Measurements from ENCODE around the gene DDX1.
"Not testable (repeated sequence)": the region's sequence is repeated elsewhere in the genome, so short reads cannot be mapped to it uniquely, and the experiment has no call there.

DDX1 gene

DNA sequence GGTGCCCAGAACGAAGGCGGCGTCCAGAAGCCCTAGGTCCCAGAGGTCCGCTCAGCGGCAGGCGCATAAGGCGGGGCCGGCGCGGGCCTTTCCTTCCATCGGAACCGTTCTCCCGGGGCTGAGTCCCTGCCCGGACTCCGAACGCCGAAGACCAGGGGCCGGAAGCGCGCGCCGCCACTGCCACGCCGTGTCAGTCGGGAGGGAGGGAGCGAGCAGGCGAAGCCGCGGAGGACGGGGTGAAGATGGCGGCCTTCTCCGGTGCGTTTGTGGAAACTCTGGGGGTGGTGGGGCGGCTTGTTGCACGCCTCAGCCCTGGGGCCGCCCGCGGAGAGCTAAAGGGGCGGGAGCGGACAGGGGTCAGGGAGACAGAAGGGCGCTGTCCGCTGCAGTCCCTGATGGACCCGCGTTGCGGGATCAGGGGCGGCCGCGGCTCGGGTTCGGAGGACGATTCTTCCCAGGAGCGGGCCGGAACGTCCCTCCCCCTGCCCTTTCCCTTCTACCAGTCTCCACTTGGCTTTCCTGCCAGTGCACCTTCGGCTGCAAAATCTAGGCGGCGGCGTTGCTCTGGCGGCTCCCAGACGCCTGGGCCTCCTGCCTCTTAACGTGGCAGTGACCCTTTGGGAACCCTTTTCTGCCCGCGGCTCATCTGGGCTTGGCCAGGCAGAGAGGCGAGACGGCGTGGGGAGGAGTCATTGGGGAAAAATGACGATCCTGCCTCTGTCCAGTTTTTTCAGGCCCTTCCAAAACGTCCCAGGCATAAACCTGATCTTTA lies at the start of gene DDX1:
Gene DDX1, plus strand, starts transcription at position 177 of the 772 bp plus-strand sequence. Its CDS starts 66 bp downstream, at position 243.
- peak; percentile 77 to 81 for DNase-seq (ENCODE audit: low read depth in 2 of 2)

DNA sequence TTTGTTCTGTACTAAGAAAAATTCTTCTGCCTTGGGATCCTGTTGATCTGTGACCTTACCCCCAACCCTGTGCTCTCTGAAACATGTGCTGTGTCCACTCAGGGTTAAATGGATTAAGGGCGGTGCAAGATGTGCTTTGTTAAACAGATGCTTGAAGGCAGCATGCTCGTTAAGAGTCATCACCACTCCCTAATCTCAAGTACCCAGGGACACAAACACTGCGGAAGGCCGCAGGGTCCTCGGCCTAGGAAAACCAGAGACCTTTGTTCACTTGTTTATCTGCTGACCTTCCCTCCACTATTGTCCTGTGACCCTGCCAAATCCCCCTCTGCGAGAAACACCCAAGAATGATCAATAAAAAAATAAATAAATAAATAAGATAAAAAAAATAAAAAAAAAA lies 49.4 kb upstream of the DDX1 start:
- not testable (repeated sequence) for DNase-seq (ENCODE audit: low read depth in 2 of 2)

DNA sequence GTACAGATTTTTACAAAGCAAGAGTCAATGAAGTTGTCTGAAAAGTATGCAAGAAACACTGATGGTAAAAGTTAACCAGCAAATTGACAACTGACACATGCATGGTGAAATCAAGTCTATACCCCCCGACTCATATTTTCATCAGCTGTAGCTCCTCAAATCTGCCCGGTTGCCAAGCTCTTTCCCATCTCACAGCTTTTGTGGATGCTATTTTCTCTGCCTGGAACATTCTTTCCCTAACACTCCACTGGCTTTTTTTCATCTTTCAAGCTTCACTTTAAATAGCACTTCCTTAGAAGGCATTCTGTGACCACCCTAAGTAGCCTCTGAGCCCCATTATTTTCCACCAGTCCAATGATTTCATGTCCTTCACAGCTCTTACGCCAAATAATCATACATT lies 48.6 kb upstream of the DDX1 start:
- no peak for DNase-seq (ENCODE audit: low read depth in 2 of 2)

DNA sequence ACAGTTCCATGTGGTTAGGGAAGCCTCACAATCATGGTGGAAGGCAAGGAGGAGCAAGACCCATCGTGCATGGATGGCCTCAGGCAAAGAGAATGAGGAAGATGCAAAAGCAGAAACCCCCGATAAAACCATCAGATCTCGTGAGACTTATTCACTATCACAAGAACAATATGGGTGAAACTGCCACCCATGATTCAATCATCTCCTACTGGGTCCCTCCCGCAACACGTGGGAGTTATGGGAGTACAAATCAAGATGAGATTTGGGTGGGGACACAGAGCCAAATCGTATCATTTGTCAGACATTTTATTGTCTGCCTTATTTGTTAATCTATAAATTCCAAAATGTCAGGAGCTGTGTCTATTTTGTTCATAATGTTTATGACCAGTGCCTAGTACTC lies 48.1 kb upstream of the DDX1 start:
- no peak for DNase-seq (ENCODE audit: low read depth in 2 of 2)

- no peak for DNase-seq (ENCODE audit: low read depth in 2 of 2)
Observed at GRCh38 chr2:15544227-15544626, 47.4 kb upstream of the DDX1 start.

DNA sequence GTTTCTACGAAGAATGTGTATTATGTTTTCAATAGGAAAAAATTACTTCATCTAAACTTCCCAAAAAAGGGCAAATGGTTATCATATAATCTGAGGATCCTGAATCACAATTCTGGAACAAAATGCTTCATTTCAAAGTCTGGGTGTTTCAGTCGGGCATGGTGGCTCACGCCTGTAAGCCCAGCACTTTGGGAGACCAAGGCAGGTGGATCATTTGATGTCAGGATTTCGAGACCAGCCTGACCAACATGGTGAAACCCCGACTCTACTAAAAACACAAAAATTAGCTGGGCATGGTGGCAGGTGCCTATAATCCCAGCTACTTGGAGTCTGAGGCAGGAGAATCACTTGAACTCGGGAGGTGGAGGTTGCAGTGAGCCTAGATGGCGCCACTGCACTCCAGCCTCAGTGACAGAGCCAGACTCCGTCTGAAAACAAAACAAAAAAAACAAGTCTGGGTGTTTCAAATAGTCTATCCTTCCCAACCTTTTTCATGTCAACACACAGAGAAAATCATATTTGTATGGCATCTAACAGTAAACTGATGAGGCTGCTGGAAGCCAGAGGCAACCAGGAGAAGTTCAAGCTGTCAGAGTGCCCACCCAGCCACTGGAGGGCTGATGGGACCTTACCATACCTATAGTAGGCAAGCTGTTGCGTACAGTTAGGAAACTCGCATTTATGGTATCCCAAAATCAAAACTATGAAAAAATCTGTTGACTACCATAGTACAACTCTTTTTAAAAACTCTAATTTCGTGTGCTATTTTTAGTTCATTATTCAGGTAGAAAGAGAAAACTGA lies 45.2 kb upstream of the DDX1 start:
- no peak for DNase-seq (ENCODE audit: low read depth in 2 of 2)

GRCh38 chr2:15547115-15547876 lies 44.4 kb upstream of the DDX1 start:
- no peak for DNase-seq (ENCODE audit: low read depth in 2 of 2)

GRCh38 chr2:15548974-15549373 lies 42.7 kb upstream of the DDX1 start:
- DNase-seq (ENCODE audit: low read depth in 2 of 2), result no peak

DNA sequence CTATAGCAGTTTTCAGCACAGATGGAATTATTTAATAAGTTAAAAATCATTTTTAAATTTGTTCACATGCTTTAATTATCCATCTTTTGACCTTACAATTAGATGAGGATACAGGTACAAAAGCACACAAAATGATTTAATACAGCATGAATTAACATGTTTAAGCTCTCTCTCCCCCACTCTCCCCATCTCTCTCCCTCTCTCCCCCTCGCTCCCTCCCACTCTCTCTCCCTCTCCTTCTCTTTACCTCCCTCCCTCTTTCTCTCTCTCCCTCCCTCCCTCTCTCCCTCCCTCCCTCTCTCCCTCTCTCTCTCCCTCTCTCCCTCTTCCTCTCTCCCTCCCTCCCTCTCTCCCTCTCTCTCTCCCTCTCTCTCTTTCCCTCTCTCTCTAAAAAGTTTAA lies 38.1 kb upstream of the DDX1 start:
- DNase-seq (ENCODE audit: low read depth in 2 of 2), result no peak

DNA sequence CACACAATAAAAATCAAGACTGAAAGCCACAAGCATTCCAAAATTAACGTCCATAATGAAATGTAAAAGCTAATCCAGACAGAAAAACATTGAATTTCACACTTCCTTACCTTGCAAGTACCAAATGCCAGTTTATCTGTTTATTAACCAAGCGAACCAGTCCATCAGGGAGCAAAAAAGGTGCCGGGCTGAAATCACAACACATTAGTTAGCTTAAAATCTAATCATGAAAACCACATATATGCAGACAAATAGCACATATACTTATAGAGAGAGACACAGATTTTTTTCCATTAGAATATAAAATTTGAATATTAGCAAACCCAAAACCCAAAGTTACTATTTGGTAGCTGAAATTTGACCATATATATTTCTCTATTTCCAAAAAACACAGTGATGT lies 37.7 kb upstream of the DDX1 start:
- DNase-seq (ENCODE audit: low read depth in 2 of 2), result no peak

- DNase-seq (ENCODE audit: low read depth in 2 of 2), result no peak
Observed at GRCh38 chr2:15554525-15555218, 37.0 kb upstream of the DDX1 start.

DNA sequence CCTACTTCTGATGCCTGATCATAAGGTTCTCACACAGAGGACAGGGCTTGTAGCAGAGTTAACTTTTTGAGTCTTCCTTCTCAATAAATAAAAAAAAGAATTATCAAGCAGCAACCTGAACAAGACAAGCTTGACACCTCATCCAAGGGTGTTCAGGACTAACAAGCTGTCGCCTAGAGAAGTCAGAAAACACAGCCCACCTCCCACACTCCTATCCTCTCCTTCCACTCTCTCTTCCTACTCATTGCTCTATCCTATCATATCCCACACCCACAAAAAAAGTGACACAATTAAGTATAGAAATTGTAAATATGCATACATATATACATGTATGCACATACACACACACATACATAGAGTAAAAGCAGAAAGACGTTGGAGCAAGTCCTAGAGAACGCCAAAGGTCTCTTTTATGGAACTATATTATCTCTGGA lies 35.9 kb upstream of the DDX1 start:
- no peak for DNase-seq (ENCODE audit: low read depth in 2 of 2)

DNA sequence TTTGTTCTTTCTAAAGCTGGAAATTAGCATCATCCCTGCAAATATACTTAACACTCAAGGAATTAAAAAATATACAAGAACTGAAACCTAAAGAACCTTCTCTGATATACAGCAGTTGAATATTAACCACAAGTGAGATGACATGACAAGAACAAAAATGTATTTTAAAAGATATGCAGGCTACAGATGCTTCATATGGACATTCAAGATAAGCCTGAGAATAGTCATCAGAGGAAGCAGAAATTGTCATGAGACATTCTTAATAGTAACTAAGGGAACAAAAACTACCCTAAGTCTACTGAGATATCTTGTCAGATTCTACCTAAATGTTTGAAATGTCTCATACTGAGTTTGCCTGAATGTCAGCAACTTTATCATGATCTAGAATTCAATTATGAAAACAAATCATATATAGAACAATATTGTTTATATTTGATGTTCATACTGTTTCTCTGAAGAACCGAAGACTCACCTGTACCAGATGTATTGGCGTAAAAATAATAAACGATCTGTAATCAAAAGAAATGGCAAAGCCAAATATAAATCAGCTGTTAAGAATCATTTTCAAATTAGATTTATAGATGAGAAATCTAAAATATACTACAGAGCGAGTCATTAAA lies 35.2 kb upstream of the DDX1 start:
- DNase-seq (ENCODE audit: low read depth in 2 of 2), result no peak

DNA sequence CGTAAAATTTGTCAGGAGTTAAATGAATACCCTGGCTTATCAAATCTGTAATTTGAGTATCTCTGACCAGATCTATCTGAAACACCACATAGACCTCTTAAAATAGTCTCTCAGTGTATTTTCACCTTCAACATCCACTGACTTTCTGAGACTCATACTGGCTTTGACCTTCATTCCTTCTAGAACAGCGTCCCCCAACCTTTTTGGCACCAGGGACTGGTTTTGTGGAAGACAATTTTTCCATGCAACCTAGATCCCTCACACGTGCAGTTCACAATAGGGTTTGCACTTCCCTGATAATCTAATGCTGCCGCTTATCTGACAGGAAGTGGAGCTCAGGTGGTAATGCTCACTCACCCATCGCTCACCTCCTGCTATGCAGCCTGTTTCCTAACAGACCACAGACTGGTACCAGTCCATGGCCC lies 33.8 kb upstream of the DDX1 start:
- DNase-seq (ENCODE audit: low read depth in 2 of 2), result no peak

DNA sequence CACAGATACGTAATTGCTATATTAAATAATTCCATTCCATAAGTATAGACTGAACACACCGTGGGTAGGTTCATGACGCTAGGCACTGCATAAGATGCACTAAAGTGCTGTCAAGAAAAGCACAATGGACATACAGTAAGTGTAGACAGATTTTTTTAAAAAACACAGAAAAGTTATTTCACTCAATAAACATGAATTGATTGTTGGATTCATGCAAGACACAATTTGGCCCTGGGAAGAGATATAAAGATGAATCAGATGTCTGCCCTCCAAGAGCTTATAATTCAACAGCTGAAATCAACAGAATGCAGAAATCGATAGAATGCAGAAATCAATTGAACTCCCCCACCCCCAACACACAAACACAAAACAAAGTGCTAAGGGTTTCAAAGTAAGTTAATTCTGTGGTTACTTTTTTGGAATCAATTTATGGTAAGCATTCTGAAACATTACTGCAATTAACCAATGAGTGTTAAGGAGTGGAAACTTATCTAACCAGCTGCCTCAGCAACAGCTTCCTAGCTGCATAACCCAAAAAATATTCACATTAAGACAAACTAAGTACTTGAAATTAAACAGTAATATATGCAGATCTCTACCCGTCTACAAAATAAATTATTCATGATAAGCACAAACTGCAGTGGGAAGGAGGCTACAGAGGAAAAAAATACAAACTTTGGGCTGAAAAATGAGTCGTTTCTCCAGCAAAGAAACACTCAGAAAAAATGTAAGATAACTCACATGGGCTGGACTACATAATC lies 32.1 kb upstream of the DDX1 start:
- DNase-seq (ENCODE audit: low read depth in 2 of 2), result no peak

- no peak for DNase-seq (ENCODE audit: low read depth in 2 of 2)
Observed at GRCh38 chr2:15560140-15560987, 31.3 kb upstream of the DDX1 start.

DNA sequence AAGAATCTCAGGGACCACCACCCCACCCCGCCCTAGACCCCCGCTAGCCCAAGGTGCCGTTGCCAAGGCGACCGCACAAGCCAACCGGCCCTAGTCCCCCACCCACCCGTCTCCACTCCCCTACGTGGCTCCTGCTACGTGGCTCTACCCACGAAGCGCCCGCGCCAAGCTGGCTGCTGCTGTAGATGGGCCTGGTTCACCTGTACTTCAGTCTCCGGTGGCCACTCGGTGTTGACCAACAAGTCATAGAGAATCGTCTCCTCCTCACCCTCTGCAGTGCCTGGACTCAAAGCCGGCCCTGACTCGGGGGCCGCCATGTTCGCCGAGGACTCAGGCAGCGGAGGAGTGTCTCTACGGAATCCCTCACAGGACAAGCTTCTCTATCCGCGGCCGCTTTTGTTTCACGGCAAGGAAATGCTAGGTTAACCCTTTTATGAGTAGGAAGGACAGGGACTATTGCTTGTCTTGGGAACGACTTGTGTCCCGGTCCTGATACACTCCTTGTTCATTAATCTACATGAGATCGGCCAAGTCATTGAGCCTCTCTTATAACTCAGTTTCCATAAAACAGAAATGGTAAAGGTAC lies 30.6 kb upstream of the DDX1 start, which contains the start of gene NBAS:
Gene NBAS, minus strand, starts transcription at position 347 of the 586 bp plus-strand sequence. Its CDS starts 30 bp downstream, at position 317.
- peak; percentile 59 to 63 for DNase-seq (ENCODE audit: low read depth in 2 of 2)

DNA sequence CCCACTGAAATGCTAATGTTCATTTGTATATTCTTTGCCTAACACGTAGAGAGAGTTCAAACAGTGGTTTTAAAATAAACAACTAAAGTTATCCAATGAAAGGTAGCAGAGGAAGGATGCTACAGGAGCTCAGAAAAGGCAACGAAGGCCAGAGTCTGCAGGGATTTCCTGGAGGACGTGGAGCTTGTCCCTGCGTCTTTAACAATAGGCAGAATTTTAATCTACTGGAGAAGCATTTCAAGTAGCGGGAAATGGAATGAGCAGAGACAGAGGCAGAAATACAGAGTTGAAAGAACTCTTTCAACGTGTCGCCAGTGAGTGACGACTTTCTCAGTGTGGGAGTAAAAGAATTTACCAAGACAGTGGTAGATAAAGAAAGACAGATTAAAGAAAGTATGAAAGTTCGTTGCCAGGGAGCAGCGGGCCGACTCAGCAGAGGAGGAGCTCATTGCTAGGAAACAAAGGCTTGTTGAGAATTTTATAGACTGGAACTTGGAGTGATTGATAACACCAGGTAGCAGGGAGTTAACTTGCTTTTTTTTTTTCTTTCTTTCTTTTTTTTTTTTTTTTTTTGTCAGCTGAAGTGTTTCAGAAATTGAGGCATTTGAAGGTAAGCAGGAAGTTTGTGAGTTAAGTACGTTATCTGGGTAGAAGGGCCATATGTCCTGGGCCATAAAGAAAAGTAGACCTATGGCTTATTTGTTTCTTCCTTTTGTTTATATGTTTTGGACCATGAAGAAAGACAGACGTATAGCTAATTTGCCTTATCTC lies 29.9 kb upstream of the DDX1 start:
- peak in 1 of 2 donors; percentile 13 for DNase-seq (ENCODE audit: low read depth in 2 of 2)

All from stimulated activated CD4-positive, alpha-beta T cell treated with anti-CD3 and anti-CD28 coated beads, Interleukin-15, amount 100 ng/mL, for 48 hours (primary cell).